ENCODE data around the gene ZNHIT6.

ZNHIT6 gene

GRCh38 chr1:85677656-85678055, 30.6 kb downstream of the ZNHIT6 start:
- no peaks in the 10 kb centered on the region for H3K9me3 ChIP-seq (ENCODE audit: insufficient read depth, low read length)
- no peak overlapping the region for H3K4me2 ChIP-seq (ENCODE audit: low read depth, low read length, poor library complexity, severe bottlenecking)
- H3F3A ChIP-seq (ENCODE audit: insufficient read depth): peaks cover 3% of the 10 kb centered on the region
- no peak overlapping the region for H3K27ac ChIP-seq (ENCODE audit: low read depth, low read length)
- TF ChIP-seq CTCF (IDR thresholded peaks at IDR 0.05; ENCODE audit: insufficient read depth, low read length, poor library complexity, severe bottlenecking): no peak
- TF ChIP-seq EZH2phosphoT487 (conservative IDR thresholded peaks at IDR 0.05; ENCODE audit: low read length): no peak
- no peak overlapping the region for H3K9ac ChIP-seq (ENCODE audit: low read length)
- no peak overlapping the region for H2AFZ ChIP-seq (ENCODE audit: low read depth, low read length, severe bottlenecking)
- H3K79me2 ChIP-seq (ENCODE audit: insufficient read depth, low read length): peaks cover 14% of the 10 kb centered on the region; the same call in 1 of the 2 replicates
- no peaks in the 10 kb centered on the region for H3K9me2 ChIP-seq (replicated peaks; ENCODE audit: insufficient read depth, low read length)
- H3K4me3 ChIP-seq (ENCODE audit: insufficient read depth, low read length, poor library complexity, severe bottlenecking): no peak overlapping the region
- H3K36me3 ChIP-seq (ENCODE audit: low read length): peaks cover 46% of the 10 kb centered on the region
- H4K20me1 ChIP-seq (ENCODE audit: low read depth, low read length): no peaks in the 10 kb centered on the region
- no peaks in the 10 kb centered on the region for H3K27me3 ChIP-seq (ENCODE audit: low read length)

- Histone ChIP-seq H2AFZ (ENCODE audit: low read depth, low read length, severe bottlenecking) (no peak overlapping the region), H3K9me3 (ENCODE audit: insufficient read depth, low read length) (no peaks in the 10 kb centered on the region), H3F3A (ENCODE audit: insufficient read depth) (no peaks in the 10 kb centered on the region; the same call in 1 of the 2 replicates), H3K9ac (ENCODE audit: low read length) (no peak overlapping the region), H3K4me3 (ENCODE audit: insufficient read depth, low read length, poor library complexity, severe bottlenecking) (no peak overlapping the region), H3K27ac (ENCODE audit: low read depth, low read length) (no peak overlapping the region), H3K36me3 (ENCODE audit: low read length) (peaks cover 25% of the 10 kb centered on the region), H3K27me3 (ENCODE audit: low read length) (no peaks in the 10 kb centered on the region), H3K4me2 (ENCODE audit: low read depth, low read length, poor library complexity, severe bottlenecking) (no peak overlapping the region), H3K79me2 (ENCODE audit: insufficient read depth, low read length) (no peaks in the 10 kb centered on the region; the same call in 1 of the 2 replicates), H4K20me1 (ENCODE audit: low read depth, low read length) (no peaks in the 10 kb centered on the region; the same call in 1 of the 2 replicates), H3K9me2 (replicated peaks; ENCODE audit: insufficient read depth, low read length) (no peaks in the 10 kb centered on the region)
- TF ChIP-seq EZH2phosphoT487 (conservative IDR thresholded peaks at IDR 0.05; ENCODE audit: low read length) (no peak), CTCF (IDR thresholded peaks at IDR 0.05; ENCODE audit: insufficient read depth, low read length, poor library complexity, severe bottlenecking) (no peak)
Observed at GRCh38 chr1:85672031-85672660, 36.1 kb downstream of the ZNHIT6 start.

- no peaks in the 10 kb centered on the region for H3K9me3 ChIP-seq (ENCODE audit: insufficient read depth, low read length)
- no peaks in the 10 kb centered on the region for H3F3A ChIP-seq (ENCODE audit: insufficient read depth)
- no peak overlapping the region for H3K4me2 ChIP-seq (ENCODE audit: low read depth, low read length, poor library complexity, severe bottlenecking)
- no peak overlapping the region for H3K9ac ChIP-seq (ENCODE audit: low read length)
- no peak overlapping the region for H3K4me3 ChIP-seq (ENCODE audit: insufficient read depth, low read length, poor library complexity, severe bottlenecking)
- H3K36me3 ChIP-seq (ENCODE audit: low read length): peaks cover 8% of the 10 kb centered on the region
- H2AFZ ChIP-seq (ENCODE audit: low read depth, low read length, severe bottlenecking): no peak overlapping the region
- no peaks in the 10 kb centered on the region for H3K9me2 ChIP-seq (replicated peaks; ENCODE audit: insufficient read depth, low read length)
- H4K20me1 ChIP-seq (ENCODE audit: low read depth, low read length): no peaks in the 10 kb centered on the region; the same call in 1 of the 2 replicates
- no peaks in the 10 kb centered on the region for H3K27me3 ChIP-seq (ENCODE audit: low read length)
- no peaks in the 10 kb centered on the region; the same call in 1 of the 2 replicates for H3K79me2 ChIP-seq (ENCODE audit: insufficient read depth, low read length)
- no peak for TF ChIP-seq CTCF (IDR thresholded peaks at IDR 0.05; ENCODE audit: insufficient read depth, low read length, poor library complexity, severe bottlenecking)
- TF ChIP-seq EZH2phosphoT487 (conservative IDR thresholded peaks at IDR 0.05; ENCODE audit: low read length): no peak
- no peak overlapping the region for H3K27ac ChIP-seq (ENCODE audit: low read depth, low read length)
Observed at GRCh38 chr1:85665932-85666331, 42.3 kb downstream of the ZNHIT6 start.
